ENCODE results near the gene MRPL4. TPM values are rescaled to one million over a fixed set of nuclear protein-coding genes. Genes with fewer than 3 reads are reported as not detected.
"Not testable (repeated sequence)": the region's sequence is repeated elsewhere in the genome, so short reads cannot be mapped to it uniquely, and the experiment has no call there.

The MRPL4 gene
- polyA plus RNA-seq, 1 of the 3 experiments (the other 2 are of a cell fraction), result 110 TPM

GRCh38 chr19:10235003-10235402, 17.0 kb upstream of the MRPL4 start (continued):
- TF ChIP-seq, protein P1, sequence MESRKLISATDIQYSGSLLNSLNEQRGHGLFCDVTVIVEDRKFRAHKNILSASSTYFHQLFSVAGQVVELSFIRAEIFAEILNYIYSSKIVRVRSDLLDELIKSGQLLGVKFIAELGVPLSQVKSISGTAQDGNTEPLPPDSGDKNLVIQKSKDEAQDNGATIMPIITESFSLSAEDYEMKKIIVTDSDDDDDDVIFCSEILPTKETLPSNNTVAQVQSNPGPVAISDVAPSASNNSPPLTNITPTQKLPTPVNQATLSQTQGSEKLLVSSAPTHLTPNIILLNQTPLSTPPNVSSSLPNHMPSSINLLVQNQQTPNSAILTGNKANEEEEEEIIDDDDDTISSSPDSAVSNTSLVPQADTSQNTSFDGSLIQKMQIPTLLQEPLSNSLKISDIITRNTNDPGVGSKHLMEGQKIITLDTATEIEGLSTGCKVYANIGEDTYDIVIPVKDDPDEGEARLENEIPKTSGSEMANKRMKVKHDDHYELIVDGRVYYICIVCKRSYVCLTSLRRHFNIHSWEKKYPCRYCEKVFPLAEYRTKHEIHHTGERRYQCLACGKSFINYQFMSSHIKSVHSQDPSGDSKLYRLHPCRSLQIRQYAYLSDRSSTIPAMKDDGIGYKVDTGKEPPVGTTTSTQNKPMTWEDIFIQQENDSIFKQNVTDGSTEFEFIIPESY (IDR thresholded peaks at IDR 0.05; ENCODE audit: borderline replicate concordance, low read depth), result no peak
- TF ChIP-seq JUND (IDR thresholded peaks at IDR 0.05) (no peak), TAF1 (IDR thresholded peaks at IDR 0.05; ENCODE audit: borderline replicate concordance, low read depth, low read length) (no peak), GABPA (IDR thresholded peaks at IDR 0.05; ENCODE audit: low read depth) (no peak), RXRA (IDR thresholded peaks at IDR 0.05; ENCODE audit: borderline replicate concordance, low read depth) (no peak), FOXJ3 (CRISPR knock-in tag; IDR thresholded peaks at IDR 0.05) (no peak), EZH2phosphoT487 (IDR thresholded peaks at IDR 0.05; ENCODE audit: borderline replicate concordance, low read depth) (no peak)
- TF ChIP-seq, protein P2, sequence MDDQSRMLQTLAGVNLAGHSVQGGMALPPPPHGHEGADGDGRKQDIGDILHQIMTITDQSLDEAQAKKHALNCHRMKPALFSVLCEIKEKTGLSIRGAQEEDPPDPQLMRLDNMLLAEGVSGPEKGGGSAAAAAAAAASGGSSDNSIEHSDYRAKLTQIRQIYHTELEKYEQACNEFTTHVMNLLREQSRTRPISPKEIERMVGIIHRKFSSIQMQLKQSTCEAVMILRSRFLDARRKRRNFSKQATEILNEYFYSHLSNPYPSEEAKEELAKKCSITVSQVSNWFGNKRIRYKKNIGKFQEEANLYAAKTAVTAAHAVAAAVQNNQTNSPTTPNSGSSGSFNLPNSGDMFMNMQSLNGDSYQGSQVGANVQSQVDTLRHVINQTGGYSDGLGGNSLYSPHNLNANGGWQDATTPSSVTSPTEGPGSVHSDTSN (IDR thresholded peaks at IDR 0.05), result no peak

GRCh38 chr19:10235409-10235808, 16.6 kb upstream of the MRPL4 start:
- H3K27ac ChIP-seq (ENCODE audit: low read depth in 2 of 2, low read length in 1 of 2); H2AFZ ChIP-seq (ENCODE audit: low read depth); H3K4me1 ChIP-seq (ENCODE audit: control insufficient read depth in 1 of 2, insufficient read depth in 2 of 2, low read depth in 1 of 2, low read length in 1 of 2); H3F3A ChIP-seq (replicated peaks; ENCODE audit: insufficient read depth); H3K9ac ChIP-seq; DNase-seq; H3K36me3 ChIP-seq (replicated peaks in 1 of 2; ENCODE audit: control insufficient read depth in 1 of 2, insufficient read depth in 2 of 2, low read length in 1 of 2); H3K4me2 ChIP-seq; H4K20me1 ChIP-seq (ENCODE audit: insufficient read depth); H3K27me3 ChIP-seq (ENCODE audit: insufficient read depth); H3K4me3 ChIP-seq (ENCODE audit: low read depth in 2 of 2, low read length in 1 of 2); H3K9me3 ChIP-seq; H3K9me2 ChIP-seq; H3K79me2 ChIP-seq (ENCODE audit: insufficient read depth); POLR2A ChIA-PET: not testable (repeated sequence)
- CTCF ChIA-PET, result interaction anchor here (1.2 to 5.1 kb wide), 2 partner anchors 8 to 15 kb away, joined by 4 to 31 read pairs; no protein-coding TSS in a partner anchor
- 95% methylated on average over 7 of the region's 7 CpGs for WGBS (ENCODE audit: low lambda C conversion rate)

- Histone ChIP-seq H3K4me2 (no peak overlapping the region), H3K27ac (ENCODE audit: low read depth in 2 of 2, low read length in 1 of 2) (no peak overlapping the region), H3K4me1 (ENCODE audit: control insufficient read depth in 1 of 2, insufficient read depth in 2 of 2, low read depth in 1 of 2, low read length in 1 of 2) (peaks cover 0 to 6% of the 10 kb centered on the region in 2 experiments; a peak in 1 of 4 replicates), H4K20me1 (ENCODE audit: insufficient read depth) (no peaks in the 10 kb centered on the region), H3K4me3 (ENCODE audit: low read depth in 2 of 2, low read length in 1 of 2) (no peak overlapping the region), H2AFZ (ENCODE audit: low read depth) (no peak overlapping the region), H3K79me2 (ENCODE audit: insufficient read depth) (no peaks in the 10 kb centered on the region), H3K36me3 (replicated peaks in 1 of 2; ENCODE audit: control insufficient read depth in 1 of 2, insufficient read depth in 2 of 2, low read length in 1 of 2) (no peaks in the 10 kb centered on the region), H3K9me3 (no peaks in the 10 kb centered on the region), H3K27me3 (ENCODE audit: insufficient read depth) (no peaks in the 10 kb centered on the region), H3K9me2 (no peaks in the 10 kb centered on the region), H3F3A (replicated peaks; ENCODE audit: insufficient read depth) (no peaks in the 10 kb centered on the region), H3K9ac (no peak overlapping the region)
- POLR2A ChIA-PET, result interaction anchor here (1.2 kb wide), 1 partner anchor 11 kb away, joined by 4 read pairs; no protein-coding TSS in a partner anchor
- DNase-seq, result no peak
- WGBS (ENCODE audit: low lambda C conversion rate), result 91% methylated on average over 4 of the region's 6 CpGs
- CTCF ChIA-PET, result interaction anchor here (0.6 kb wide), 1 partner anchor 698 kb away, joined by 3 read pairs; no protein-coding TSS in a partner anchor
- TF ChIP-seq IRF3 (IDR thresholded peaks at IDR 0.05; ENCODE audit: low read depth, low read length) (no peak), POLR2AphosphoS5 (IDR thresholded peaks at IDR 0.05; ENCODE audit: low read depth, low read length) (no peak), GATA2 (CRISPR knock-in tag; IDR thresholded peaks at IDR 0.05) (no peak), RXRA (IDR thresholded peaks at IDR 0.05; ENCODE audit: borderline replicate concordance, low read depth) (no peak), SIN3A (IDR thresholded peaks at IDR 0.05; ENCODE audit: borderline replicate concordance, low read depth, low read length) (no peak), FOSL2 (IDR thresholded peaks at IDR 0.05; ENCODE audit: borderline replicate concordance, low read depth) (no peak), JUND (IDR thresholded peaks at IDR 0.05) (no peak), FOXM1 (IDR thresholded peaks at IDR 0.05; ENCODE audit: low read depth) (no peak), GABPA (IDR thresholded peaks at IDR 0.05; ENCODE audit: low read depth) (no peak), FOXJ3 (CRISPR knock-in tag; IDR thresholded peaks at IDR 0.05) (no peak), TCF12 (IDR thresholded peaks at IDR 0.05) (no peak), EZH2phosphoT487 (IDR thresholded peaks at IDR 0.05; ENCODE audit: borderline replicate concordance, low read depth) (no peak), EP300 (IDR thresholded peaks at IDR 0.05; ENCODE audit: borderline replicate concordance in 1 of 2, low read depth in 1 of 2, low read length in 1 of 2) (no peak), RCOR1 (IDR thresholded peaks at IDR 0.05; ENCODE audit: low read length) (no peak), NRF1 (IDR thresholded peaks at IDR 0.05; ENCODE audit: low read depth, low read length) (no peak)
- TF ChIP-seq, protein P3, sequence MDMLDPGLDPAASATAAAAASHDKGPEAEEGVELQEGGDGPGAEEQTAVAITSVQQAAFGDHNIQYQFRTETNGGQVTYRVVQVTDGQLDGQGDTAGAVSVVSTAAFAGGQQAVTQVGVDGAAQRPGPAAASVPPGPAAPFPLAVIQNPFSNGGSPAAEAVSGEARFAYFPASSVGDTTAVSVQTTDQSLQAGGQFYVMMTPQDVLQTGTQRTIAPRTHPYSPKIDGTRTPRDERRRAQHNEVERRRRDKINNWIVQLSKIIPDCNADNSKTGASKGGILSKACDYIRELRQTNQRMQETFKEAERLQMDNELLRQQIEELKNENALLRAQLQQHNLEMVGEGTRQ (IDR thresholded peaks at IDR 0.05; ENCODE audit: borderline replicate concordance, low read depth, low read length), result no peak
- TF ChIP-seq, protein P2 (IDR thresholded peaks at IDR 0.05), result no peak
Measured at GRCh38 chr19:10237702-10238101, 14.3 kb upstream of the MRPL4 start.
